ENCODE measurements around the gene KISS1. TPM values are rescaled to one million over a fixed set of nuclear protein-coding genes. Genes with fewer than 3 reads are reported as not detected.

Gene KISS1
- total and polyA plus RNA-seq, 2 of the 4 experiments (the other 2 are of a cell fraction): 11.7 to 27.3 TPM

GRCh38 chr1:204161609-204162493 is 34.4 kb downstream of the KISS1 start (continued):
- TF ChIP-seq ELK1 (IDR thresholded peaks at IDR 0.05; ENCODE audit: borderline replicate concordance, low read depth, low read length): no peak
- no peak for TF ChIP-seq CHD1 (IDR thresholded peaks at IDR 0.05; ENCODE audit: low read depth, low read length)

GRCh38 chr1:204157962-204158361 is 38.3 kb downstream of the KISS1 start:
- POLR2A ChIA-PET (ENCODE audit: unreplicated experiment): no interaction called here

More at GRCh38 chr1:204157962-204158361, 38.3 kb downstream of the KISS1 start:
- H3K23ac ChIP-seq (ENCODE audit: low read depth, low read length): no peak overlapping the region
- no peak overlapping the region for H3K9ac ChIP-seq (ENCODE audit: low read depth, low read length)
- no peak overlapping the region for H3K18ac ChIP-seq (ENCODE audit: low read depth, low read length)
- H3K4me3 ChIP-seq (ENCODE audit: insufficient read depth, low read depth, low read length): no peak overlapping the region
- H3K79me1 ChIP-seq (ENCODE audit: low read depth in 1 of 2, low read length in 2 of 2): no peaks in the 10 kb centered on the region
- no peaks in the 10 kb centered on the region for H3K9me3 ChIP-seq (ENCODE audit: control insufficient read depth, insufficient read depth, low read length)
- no peak overlapping the region for H4K91ac ChIP-seq (ENCODE audit: insufficient read depth, low read depth, low read length)
- no peak for ATAC-seq (ENCODE audit: low read depth)
- WGBS, 2 experiments (ENCODE audit: extremely low coverage in 2 of 2, insufficient read length in 1 of 2): 36% methylated on average over 6 of the region's 6 CpGs; no CpG with 5 or more reads in 1 of the 2 experiments
- H2BK20ac ChIP-seq (ENCODE audit: low read depth, low read length): no peak overlapping the region
- CTCF ChIA-PET: no interaction called here
- TF ChIP-seq SMC3 (IDR thresholded peaks at IDR 0.05; ENCODE audit: low read depth, low read length): no peak
- no peak for TF ChIP-seq USF2 (IDR thresholded peaks at IDR 0.05; ENCODE audit: low read depth, low read length)
- TF ChIP-seq CHD1 (IDR thresholded peaks at IDR 0.05; ENCODE audit: low read depth, low read length): no peak
- no peak for TF ChIP-seq FOS (IDR thresholded peaks at IDR 0.05; ENCODE audit: low read depth, low read length)
- no peak overlapping the region for H3K14ac ChIP-seq (replicated peaks; ENCODE audit: low read depth, low read length)
- H4K5ac ChIP-seq (ENCODE audit: low read depth, low read length): no peak overlapping the region
- H2BK120ac ChIP-seq (ENCODE audit: low read depth, low read length): no peak overlapping the region
- H2AK5ac ChIP-seq (ENCODE audit: low read depth, low read length): no peak overlapping the region
- no peaks in the 10 kb centered on the region for H3K4me1 ChIP-seq (ENCODE audit: control insufficient read depth, insufficient read depth, low read length)
- no peak overlapping the region for H2AK9ac ChIP-seq (replicated peaks; ENCODE audit: low read depth, low read length, poor library complexity)
- no peaks in the 10 kb centered on the region for H3K36me3 ChIP-seq (ENCODE audit: control insufficient read depth, insufficient read depth, low read length)
- H3K27ac ChIP-seq (ENCODE audit: insufficient read depth, low read length): no peak overlapping the region
- no peak overlapping the region for H4K8ac ChIP-seq (ENCODE audit: low read depth in 2 of 2, low read length in 2 of 2)
- H3K56ac ChIP-seq (ENCODE audit: extremely low read depth, insufficient read depth, low read length): no peak overlapping the region
- no peak overlapping the region for H3K4ac ChIP-seq (ENCODE audit: low read depth, low read length)
- H3K9me1 ChIP-seq (ENCODE audit: insufficient read depth, low read length): peaks cover under 1% of the 10 kb centered on the region; the same call in 1 of the 2 replicates
- DNase-seq: no peak
- dilution Hi-C loops (cut with HindIII; ENCODE audit: low sequenced_read_pairs, unreplicated experiment): loop anchor here (25.0 kb wide), 1 partner anchor 229 kb away; no protein-coding TSS in a partner anchor
- H3K27me3 ChIP-seq (ENCODE audit: control insufficient read depth, insufficient read depth, low read length): peaks cover 10% of the 10 kb centered on the region; the same call in 1 of the 2 replicates
- in situ Hi-C loops (cut with MboI; ENCODE audit: low sequenced_read_pairs): loop anchor here (5.0 kb wide), 1 partner anchor 204 kb away; no protein-coding TSS in a partner anchor
- no peak overlapping the region for H2BK5ac ChIP-seq (ENCODE audit: low read depth, low read length, poor library complexity, severe bottlenecking)
- BruUV-seq (replicated peaks): no TSS peak
- no peak overlapping the region for H3K4me2 ChIP-seq (ENCODE audit: low read depth, low read length)
- no peak overlapping the region for H2AFZ ChIP-seq (replicated peaks; ENCODE audit: low read length, poor library complexity)
- intact Hi-C loops (cut with micrococcal nuclease): no loop called here
- no peaks in the 10 kb centered on the region for H4K20me1 ChIP-seq (ENCODE audit: insufficient read depth, low read length)
- H2BK15ac ChIP-seq (ENCODE audit: low read depth, low read length): no peak overlapping the region

Data from IMR-90 (cell line).